ENCODE results near the gene MOCS2. TPM values are rescaled to one million over a fixed set of nuclear protein-coding genes. Genes with fewer than 3 reads are reported as not detected.

The MOCS2 gene
- total RNA-seq, 2 experiments from 2014 or later: 20.7 to 21.6 TPM

GRCh38 chr5:53092242-53092641 lies 17.3 kb downstream of the MOCS2 start:
- H3K4me1 Mint-ChIP-seq (ENCODE audit: low read depth): peaks cover 17% of the 10 kb centered on the region
- intact Hi-C loops (cut with micrococcal nuclease): no loop called here
- ChIA-PET POLR2A (interaction anchor here (0.6 to 1.2 kb wide), 2 partner anchors 146 to 149 kb away, joined by 3 to 4 read pairs; no protein-coding TSS in a partner anchor), CTCF (interaction anchor here (0.8 to 3.8 kb wide), 5 partner anchors 24 to 177 kb away, joined by 3 to 55 read pairs (median 6); no protein-coding TSS in a partner anchor)
- no peaks in the 10 kb centered on the region for H3K27me3 Mint-ChIP-seq
- H3K27ac Mint-ChIP-seq: no peak overlapping the region
- no peak overlapping the region for H3K4me3 Mint-ChIP-seq
- no peaks in the 10 kb centered on the region for H3K9me3 Mint-ChIP-seq
- no peak for DNase-seq
- H3K36me3 Mint-ChIP-seq: no peaks in the 10 kb centered on the region

DNA sequence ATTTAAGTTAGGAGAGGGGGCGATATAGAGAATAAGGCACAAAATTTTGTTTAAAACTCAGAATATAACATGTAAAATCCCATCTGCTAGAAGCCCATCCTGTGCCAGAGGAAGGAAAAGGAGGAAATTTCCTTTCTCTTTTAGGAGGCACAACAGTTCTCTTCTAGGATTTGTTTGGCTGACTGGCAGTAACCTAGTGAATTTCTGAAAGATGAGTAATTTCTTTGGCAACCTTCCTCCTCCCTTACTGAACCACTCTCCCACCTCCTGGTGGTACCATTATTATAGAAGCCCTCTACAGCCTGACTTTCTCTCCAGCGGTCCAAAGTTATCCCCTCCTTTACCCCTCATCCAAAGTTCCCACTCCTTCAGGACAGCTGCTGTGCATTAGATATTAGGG lies 18.3 kb downstream of the MOCS2 start:
- Mint-ChIP-seq H3K27me3 (no peaks in the 10 kb centered on the region), H3K36me3 (no peaks in the 10 kb centered on the region), H3K4me1 (ENCODE audit: low read depth) (peaks cover 17% of the 10 kb centered on the region), H3K27ac (no peak overlapping the region), H3K4me3 (no peak overlapping the region), H3K9me3 (no peaks in the 10 kb centered on the region)
- POLR2A ChIA-PET: no interaction called here
- CTCF ChIA-PET: interaction anchor here (0.8 to 3.8 kb wide), 3 partner anchors 137 to 176 kb away, joined by 3 to 55 read pairs (median 6); no protein-coding TSS in a partner anchor
- no peak for DNase-seq
- intact Hi-C loops (cut with micrococcal nuclease): no loop called here

GRCh38 chr5:53090229-53090628 lies 19.3 kb downstream of the MOCS2 start:
- DNase-seq: peak; percentile 29
- H3K4me1 Mint-ChIP-seq (ENCODE audit: low read depth): peaks cover 17% of the 10 kb centered on the region
- no peaks in the 10 kb centered on the region for H3K27me3 Mint-ChIP-seq
- H3K27ac Mint-ChIP-seq: no peak overlapping the region
- H3K9me3 Mint-ChIP-seq: no peaks in the 10 kb centered on the region
- no peak overlapping the region for H3K4me3 Mint-ChIP-seq
- ChIA-PET POLR2A (interaction anchor here (1.2 to 1.7 kb wide), 3 partner anchors 21 to 141 kb away, joined by 3 to 7 read pairs (median 5); no protein-coding TSS in a partner anchor), CTCF (interaction anchor here (0.8 to 4.3 kb wide), 10 partner anchors 9 to 146 kb away, joined by 3 to 38 read pairs (median 4); no protein-coding TSS in a partner anchor)
- H3K36me3 Mint-ChIP-seq: no peaks in the 10 kb centered on the region
- intact Hi-C loops (cut with micrococcal nuclease): no loop called here

GRCh38 chr5:53089481-53089991 lies 20.0 kb downstream of the MOCS2 start:
- H3K36me3 Mint-ChIP-seq: no peaks in the 10 kb centered on the region
- peak overlapping the region; percentile 14 for H3K4me3 Mint-ChIP-seq
- intact Hi-C loops (cut with micrococcal nuclease): loop anchor here (1.0 kb wide), 4 partner anchors 20 to 84 kb away; no protein-coding TSS in a partner anchor
- ChIA-PET POLR2A (interaction anchor here (0.8 to 1.7 kb wide), 6 partner anchors 18 to 141 kb away, joined by 3 to 7 read pairs (median 4); partner anchors contain the start of gene MOCS2), CTCF (interaction anchor here (0.7 to 4.3 kb wide), 17 partner anchors 8 to 174 kb away, joined by 3 to 38 read pairs (median 3); no protein-coding TSS in a partner anchor)
- H3K9me3 Mint-ChIP-seq: no peaks in the 10 kb centered on the region
- H3K4me1 Mint-ChIP-seq (ENCODE audit: low read depth): peaks cover 24% of the 10 kb centered on the region
- no peak for DNase-seq
- no peaks in the 10 kb centered on the region for H3K27me3 Mint-ChIP-seq
- peak overlapping the region; percentile 5 for H3K27ac Mint-ChIP-seq

DNA sequence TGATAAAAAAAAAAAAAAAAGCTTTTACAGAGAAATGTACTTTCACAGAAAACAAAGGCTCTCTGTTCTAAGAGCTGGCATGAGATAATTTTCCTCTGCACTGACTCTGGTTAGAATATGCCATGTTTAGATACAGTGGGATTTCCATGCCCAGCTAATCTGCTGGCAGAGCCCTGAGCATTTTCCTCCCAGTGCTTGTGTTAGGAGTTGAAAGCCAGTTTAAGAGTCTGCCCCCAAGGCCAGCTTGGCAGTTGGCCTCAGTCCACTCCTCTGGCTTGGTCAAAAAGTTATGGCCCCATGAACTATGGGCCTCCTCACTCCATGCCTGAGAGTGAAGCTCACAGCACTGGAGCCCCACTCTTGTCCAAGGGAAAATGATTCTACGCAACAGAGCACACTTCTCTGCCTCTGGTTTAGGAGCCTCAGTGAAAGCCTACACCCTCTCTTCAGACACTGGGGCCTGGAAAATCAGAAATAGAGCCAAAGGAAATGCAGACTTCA lies 21.9 kb downstream of the MOCS2 start:
- no peak overlapping the region for H3K27ac Mint-ChIP-seq
- no peaks in the 10 kb centered on the region for H3K9me3 Mint-ChIP-seq
- ChIA-PET CTCF (interaction anchor here (0.9 to 4.3 kb wide), 6 partner anchors 10 to 138 kb away, joined by 3 to 38 read pairs (median 5); no protein-coding TSS in a partner anchor), POLR2A (no interaction called here)
- H3K4me1 Mint-ChIP-seq (ENCODE audit: low read depth): peaks cover 37% of the 10 kb centered on the region
- H3K36me3 Mint-ChIP-seq: no peaks in the 10 kb centered on the region
- H3K27me3 Mint-ChIP-seq: no peaks in the 10 kb centered on the region
- no peak for DNase-seq
- intact Hi-C loops (cut with micrococcal nuclease): no loop called here
- no peak overlapping the region for H3K4me3 Mint-ChIP-seq

DNA sequence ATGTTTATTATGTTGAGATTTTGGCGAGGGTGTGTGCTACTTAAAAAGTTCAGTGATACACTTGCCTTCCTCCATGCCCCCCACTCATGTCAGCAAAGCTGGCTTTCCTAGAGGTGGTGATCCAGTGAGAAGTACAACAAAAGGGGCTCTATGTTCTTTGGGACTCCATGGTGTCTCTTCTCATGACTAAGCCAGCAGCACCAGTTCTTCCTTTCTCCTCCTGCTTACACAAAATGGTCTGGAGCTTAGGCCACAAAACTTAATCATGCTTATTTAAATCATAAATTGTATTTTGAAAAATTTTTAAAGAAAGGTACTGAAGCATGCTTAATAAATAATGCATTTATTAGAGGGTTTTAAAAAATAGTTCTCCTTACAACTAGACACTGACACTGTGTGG lies 22.4 kb downstream of the MOCS2 start:
- H3K9me3 Mint-ChIP-seq: no peaks in the 10 kb centered on the region
- intact Hi-C loops (cut with micrococcal nuclease): no loop called here
- H3K27me3 Mint-ChIP-seq: no peaks in the 10 kb centered on the region
- H3K4me1 Mint-ChIP-seq (ENCODE audit: low read depth): peaks cover 37% of the 10 kb centered on the region
- no peaks in the 10 kb centered on the region for H3K36me3 Mint-ChIP-seq
- no peak overlapping the region for H3K27ac Mint-ChIP-seq
- DNase-seq: no peak
- H3K4me3 Mint-ChIP-seq: no peak overlapping the region
- POLR2A ChIA-PET: no interaction called here
- CTCF ChIA-PET: interaction anchor here (0.9 to 4.3 kb wide), 5 partner anchors 10 to 138 kb away, joined by 3 to 38 read pairs (median 4); no protein-coding TSS in a partner anchor

GRCh38 chr5:53084546-53085255 lies 24.9 kb downstream of the MOCS2 start:
- ChIA-PET POLR2A (no interaction called here), CTCF (interaction anchor here (1.1 kb wide), 1 partner anchor 12 kb away, joined by 3 read pairs; no protein-coding TSS in a partner anchor)
- Mint-ChIP-seq H3K36me3 (peaks cover 2% of the 10 kb centered on the region), H3K4me3 (no peak overlapping the region), H3K9me3 (no peaks in the 10 kb centered on the region), H3K27me3 (no peaks in the 10 kb centered on the region), H3K27ac (no peak overlapping the region), H3K4me1 (ENCODE audit: low read depth) (peaks cover 38% of the 10 kb centered on the region)
- no peak for DNase-seq
- intact Hi-C loops (cut with micrococcal nuclease): no loop called here

DNA sequence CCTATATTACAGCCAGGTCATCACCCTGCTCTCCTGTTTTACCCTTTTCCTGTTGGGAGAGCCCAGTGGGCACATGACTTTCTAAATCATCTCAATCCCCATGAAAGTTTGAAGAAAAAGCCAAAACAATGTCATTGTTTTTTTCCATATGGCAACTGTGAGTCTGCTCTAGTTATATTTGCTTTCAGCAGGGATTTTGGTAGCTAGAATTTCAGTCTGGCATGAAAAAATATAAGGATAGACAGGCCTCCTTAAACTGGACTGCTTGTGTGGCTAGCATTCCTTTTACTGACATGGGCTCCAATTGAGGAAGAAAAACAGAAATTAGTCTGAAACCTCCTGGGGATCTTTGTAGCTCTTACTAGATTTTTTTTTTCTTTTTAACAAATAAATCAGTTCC lies 25.6 kb downstream of the MOCS2 start:
- Mint-ChIP-seq H3K36me3 (peaks cover 2% of the 10 kb centered on the region), H3K4me3 (no peak overlapping the region), H3K27ac (no peak overlapping the region), H3K9me3 (no peaks in the 10 kb centered on the region), H3K4me1 (ENCODE audit: low read depth) (peaks cover 30% of the 10 kb centered on the region), H3K27me3 (no peaks in the 10 kb centered on the region)
- ChIA-PET POLR2A (interaction anchor here (0.7 kb wide), 1 partner anchor 130 kb away, joined by 3 read pairs; no protein-coding TSS in a partner anchor), CTCF (interaction anchor here (1.1 kb wide), 1 partner anchor 13 kb away, joined by 3 read pairs; no protein-coding TSS in a partner anchor)
- DNase-seq: no peak
- intact Hi-C loops (cut with micrococcal nuclease): no loop called here

GRCh38 chr5:53080271-53080670 lies 29.3 kb downstream of the MOCS2 start:
- DNase-seq: no peak
- CTCF ChIA-PET: interaction anchor here (1.0 kb wide), 1 partner anchor 11 kb away, joined by 3 read pairs; no protein-coding TSS in a partner anchor
- no peaks in the 10 kb centered on the region for H3K27me3 Mint-ChIP-seq
- H3K9me3 Mint-ChIP-seq: no peaks in the 10 kb centered on the region
- H3K36me3 Mint-ChIP-seq: peaks cover 6% of the 10 kb centered on the region
- intact Hi-C loops (cut with micrococcal nuclease): loop anchor here (1.0 kb wide), 1 partner anchor 29 kb away; the partner anchor contains the start of gene MOCS2
- no peak overlapping the region for H3K27ac Mint-ChIP-seq
- H3K4me3 Mint-ChIP-seq: no peak overlapping the region
- POLR2A ChIA-PET: no interaction called here
- H3K4me1 Mint-ChIP-seq (ENCODE audit: low read depth): peaks cover 28% of the 10 kb centered on the region

GRCh38 chr5:53076014-53076583 lies 33.5 kb downstream of the MOCS2 start:
- no peak overlapping the region for H3K4me3 Mint-ChIP-seq
- CTCF ChIA-PET: no interaction called here
- H3K36me3 Mint-ChIP-seq: peaks cover 11% of the 10 kb centered on the region

DNA sequence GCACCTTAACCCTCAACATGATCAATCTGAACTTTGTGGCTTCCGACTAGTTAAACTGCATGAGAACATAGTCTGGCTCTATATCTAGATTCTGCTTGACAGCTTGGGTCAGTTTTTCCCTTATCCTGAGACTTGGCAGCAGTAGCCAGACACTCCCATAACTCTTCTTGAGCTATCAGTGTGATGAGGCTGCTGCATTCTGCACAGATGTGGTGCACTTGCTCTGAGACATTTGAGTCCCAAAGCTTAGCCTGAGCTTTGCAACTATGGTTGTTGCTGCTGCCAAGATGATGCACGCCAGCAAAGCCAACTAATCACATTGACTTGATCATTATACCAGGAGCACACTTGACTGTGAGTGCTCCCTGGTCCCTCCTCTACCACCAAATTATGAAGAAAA lies 36.2 kb downstream of the MOCS2 start:
- intact Hi-C loops (cut with micrococcal nuclease): no loop called here
- POLR2A ChIA-PET: no interaction called here
- H3K36me3 Mint-ChIP-seq: peaks cover 9% of the 10 kb centered on the region
- peaks cover 14% of the 10 kb centered on the region for H3K4me1 Mint-ChIP-seq (ENCODE audit: low read depth)
- no peak for DNase-seq
- no peak overlapping the region for H3K4me3 Mint-ChIP-seq
- peaks cover 7% of the 10 kb centered on the region for H3K27me3 Mint-ChIP-seq
- CTCF ChIA-PET: no interaction called here
- no peak overlapping the region for H3K27ac Mint-ChIP-seq
- no peaks in the 10 kb centered on the region for H3K9me3 Mint-ChIP-seq

More at GRCh38 chr5:53076014-53076583, 33.5 kb downstream of the MOCS2 start:
- DNase-seq: no peak
- Mint-ChIP-seq H3K27ac (no peak overlapping the region), H3K27me3 (peaks cover 7% of the 10 kb centered on the region), H3K4me1 (ENCODE audit: low read depth) (peaks cover 9% of the 10 kb centered on the region), H3K9me3 (no peaks in the 10 kb centered on the region)
- POLR2A ChIA-PET: no interaction called here
- intact Hi-C loops (cut with micrococcal nuclease): no loop called here

DNA sequence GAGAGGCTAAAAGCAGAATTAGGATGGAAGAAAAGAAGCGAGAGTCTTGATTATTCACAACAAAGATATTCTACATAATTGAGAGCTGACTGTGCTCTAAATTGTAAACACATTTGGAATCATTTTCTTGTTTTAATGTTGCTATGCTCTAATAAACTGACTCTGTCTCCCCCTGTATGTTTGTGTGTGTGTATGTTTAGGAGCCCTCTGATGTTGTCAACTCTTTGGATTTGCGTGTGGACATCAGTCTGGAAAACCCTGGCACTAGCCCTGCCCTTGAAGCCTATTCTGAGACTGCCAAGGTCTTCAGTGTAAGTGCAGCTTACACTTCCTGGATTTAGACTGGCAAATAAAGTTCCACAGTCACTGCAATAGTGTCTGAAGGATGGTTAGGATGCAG lies 37.8 kb downstream of the MOCS2 start:
- Mint-ChIP-seq H3K36me3 (peaks cover 9% of the 10 kb centered on the region), H3K4me1 (ENCODE audit: low read depth) (peaks cover 18% of the 10 kb centered on the region), H3K4me3 (no peak overlapping the region), H3K27me3 (peaks cover 7% of the 10 kb centered on the region), H3K27ac (no peak overlapping the region), H3K9me3 (no peaks in the 10 kb centered on the region)
- no peak for DNase-seq
- ChIA-PET POLR2A (no interaction called here), CTCF (interaction anchor here (1.4 kb wide), 1 partner anchor 25 kb away, joined by 3 read pairs; no protein-coding TSS in a partner anchor)
- intact Hi-C loops (cut with micrococcal nuclease): no loop called here

Measured in activated CD4-positive, alpha-beta memory T cell treated with anti-CD3 and anti-CD28 coated beads for 36 hours (primary cell).